GM12878 (cell line): ENCODE measurements around the gene SHPK. TPM values are rescaled to one million over a fixed set of nuclear protein-coding genes. Genes with fewer than 3 reads are reported as not detected.

Source experiments
- ASH2L ChIP-seq: fragments of 300-600, 200-600 bp; sonication (generic); IDR thresholded peaks from 2 replicates; pipeline ENCODE4 v1.6.1; 2017; ENCODE audit warnings: low read depth, mild to moderate bottlenecking, borderline replicate concordance
- BACH1 ChIP-seq: fragments of 450-650 bp; IDR thresholded peaks from 2 replicates; pipeline ENCODE4 v1.6.1; 2017; ENCODE audit warnings: mild to moderate bottlenecking, borderline replicate concordance
- BCL11A ChIP-seq: IDR thresholded peaks from 2 replicates; pipeline ENCODE4 v1.6.1; 2011; ENCODE audit warnings: low read depth, low read length
- CBFB ChIP-seq: IDR thresholded peaks from 2 replicates; pipeline ENCODE4 v1.6.1; 2016; ENCODE audit warnings: antibody characterized with exemption, low read depth
- CEBPB ChIP-seq, 2 experiments: fragments of 150-350 bp in 1 of 2; IDR thresholded peaks; 2 replicates each; pipeline ENCODE4 v1.6.1; 2012 to 2014; ENCODE audit warnings: low read depth in 2 of 2, low read length in 2 of 2, borderline replicate concordance in 1 of 2, inconsistent platforms in 1 of 2
- E2F4 ChIP-seq: IDR thresholded peaks from 2 replicates; pipeline ENCODE4 v1.6.1; 2012; ENCODE audit warnings: low read depth, low read length, improper control_type of control experiment
- ETV6 ChIP-seq, 2 experiments: fragments of 450-650 bp in 1 of 2; IDR thresholded peaks in 1 of 2; conservative IDR thresholded peaks in 1 of 2; 2 replicates each; pipeline ENCODE4 v1.6.1; 2014; ENCODE audit warnings: antibody characterized with exemption in 1 of 2, borderline replicate concordance in 1 of 2, low read depth in 1 of 2, mild to moderate bottlenecking in 1 of 2, moderate library complexity in 1 of 2
- HDAC2 ChIP-seq: fragments of 200-600 bp; sonication (generic); IDR thresholded peaks from 2 replicates; pipeline ENCODE4 v1.6.1; 2017
- JUNB ChIP-seq: IDR thresholded peaks from 2 replicates; pipeline ENCODE4 v1.6.1; 2016; ENCODE audit warnings: antibody characterized with exemption, mild to moderate bottlenecking
- JUND ChIP-seq: IDR thresholded peaks from 2 replicates; pipeline ENCODE4 v1.6.1; 2012; ENCODE audit warnings: low read depth, mild to moderate bottlenecking, low read length, improper control_type of control experiment, moderate library complexity
- KDM1A ChIP-seq: fragments of 200-600 bp; sonication (generic); IDR thresholded peaks from 2 replicates; pipeline ENCODE4 v1.6.1; 2016; ENCODE audit warnings: borderline replicate concordance
- MEF2B ChIP-seq: fragments of 450-650 bp; IDR thresholded peaks from 2 replicates; pipeline ENCODE4 v1.6.1; 2018; ENCODE audit warnings: mild to moderate bottlenecking, moderate library complexity; ENCODE audit not compliant: partially characterized antibody, poor library complexity, severe bottlenecking
- NFIC ChIP-seq: IDR thresholded peaks from 2 replicates; pipeline ENCODE4 v1.6.1; 2012; ENCODE audit warnings: low read depth, mild to moderate bottlenecking, inconsistent platforms, low read length, moderate library complexity
- NFYA ChIP-seq: IDR thresholded peaks from 2 replicates; pipeline ENCODE4 v1.6.1; 2011; ENCODE audit warnings: low read depth, mild to moderate bottlenecking, low read length, improper control_type of control experiment, borderline replicate concordance
- PKNOX1 ChIP-seq: fragments of 450-650 bp; IDR thresholded peaks from 2 replicates; pipeline ENCODE4 v1.6.1; 2016; ENCODE audit warnings: mild to moderate bottlenecking
- POLR2AphosphoS2 ChIP-seq: IDR thresholded peaks from 2 replicates; pipeline ENCODE4 v1.6.1; 2011; ENCODE audit warnings: low read depth, mild to moderate bottlenecking, low read length, improper control_type of control experiment, moderate library complexity
- SIX5 ChIP-seq: IDR thresholded peaks from 2 replicates; pipeline ENCODE4 v1.6.1; 2011; ENCODE audit warnings: mild to moderate bottlenecking, low read depth, low read length, moderate library complexity; ENCODE audit not compliant: severe bottlenecking
- SMAD1 ChIP-seq: fragments of 450-650 bp; IDR thresholded peaks from 2 replicates; pipeline ENCODE4 v1.6.1; 2018; ENCODE audit warnings: mild to moderate bottlenecking, low read depth; ENCODE audit not compliant: partially characterized antibody
- SMARCA5 ChIP-seq: fragments of 450-650 bp; IDR thresholded peaks from 2 replicates; pipeline ENCODE4 v1.6.1; 2017; ENCODE audit warnings: mild to moderate bottlenecking
- STAT1 ChIP-seq: fragments of 450-650 bp; conservative IDR thresholded peaks from 2 replicates; pipeline ENCODE4 v1.6.1; 2014; ENCODE audit warnings: antibody characterized with exemption, mild to moderate bottlenecking
- STAT3 ChIP-seq: IDR thresholded peaks from 2 replicates; pipeline ENCODE4 v1.6.1; 2011; ENCODE audit warnings: low read depth, low read length, improper control_type of control experiment
- TCF3 ChIP-seq: IDR thresholded peaks from 2 replicates; pipeline ENCODE4 v1.6.1; 2012; ENCODE audit warnings: low read depth, mild to moderate bottlenecking, low read length, borderline replicate concordance; ENCODE audit not compliant: insufficient read depth
- YY1 ChIP-seq: IDR thresholded peaks from 2 replicates; pipeline ENCODE4 v1.6.1; 2011; ENCODE audit warnings: low read depth, mild to moderate bottlenecking, low read length
- ZNF207 ChIP-seq: fragments of 450-650 bp; IDR thresholded peaks from 2 replicates; pipeline ENCODE4 v1.6.1; 2014; ENCODE audit warnings: antibody characterized with exemption, mild to moderate bottlenecking, borderline replicate concordance
- ZNF384 ChIP-seq: IDR thresholded peaks from 2 replicates; pipeline ENCODE4 v1.6.1; 2012; ENCODE audit warnings: low read depth, mild to moderate bottlenecking, low read length, improper control_type of control experiment, borderline replicate concordance
- polyA plus RNA-seq, 11 experiments: library from polyadenylated mRNA; depleted of rRNA in 4 of 11; unstranded in 6 of 11; stranded (reverse) in 5 of 11; fragments of >200 nt; fragmentation: Nextera tagmentation in 4 of 11; fragmentation: Illumina TruSeq in 1 of 11; extraction: Ambion mirVana in 4 of 11; extraction: Trizol in 1 of 11; gene quantifications; 1 replicate in 1 of 11; 2 replicates in 10 of 11; pipeline versions ENCODE4 v1.2.1 to v1.2.3, GENCODE V29; 2011 to 2016; ENCODE audit warnings: inconsistent platforms in 2 of 11, missing spikeins in 2 of 11, low read depth in 1 of 11
- total RNA-seq, 4 experiments: library from RNA; depleted of rRNA in 3 of 4; stranded (reverse); fragments of >200 nt in 3 of 4; fragmentation: Illumina TruSeq in 1 of 4; extraction: Trizol in 1 of 4; gene quantifications; 2 replicates each; pipeline versions ENCODE4 v1.2.1 to v1.2.3, GENCODE V29; 2013 to 2021
- TF ChIP-seq, protein P1 (sequence below): fragments of 450-650 bp; IDR thresholded peaks from 2 replicates; pipeline ENCODE4 v1.6.1; 2017; ENCODE audit warnings: borderline replicate concordance

The SHPK gene
- total and polyA plus RNA-seq, 10 of the 15 experiments (the other 5 are each of a cell fraction or from before 2014, with no cell fraction given) = 1.7 to 16.6 (median 12.9) TPM

GRCh38 chr17:3636154-3636907, at the start of gene SHPK, which contains the start of gene CTNS (continued):
- TF ChIP-seq CEBPB (IDR thresholded peaks at IDR 0.05; ENCODE audit: borderline replicate concordance in 1 of 2, low read depth in 2 of 2, low read length in 2 of 2) = no peak
- no peak for TF ChIP-seq TCF3
- TF ChIP-seq BACH1 = peak; percentile 30; the same call in 1 of the 2 replicates
- TF ChIP-seq ASH2L = no peak
- no peak for TF ChIP-seq NFIC
- TF ChIP-seq, protein P1, sequence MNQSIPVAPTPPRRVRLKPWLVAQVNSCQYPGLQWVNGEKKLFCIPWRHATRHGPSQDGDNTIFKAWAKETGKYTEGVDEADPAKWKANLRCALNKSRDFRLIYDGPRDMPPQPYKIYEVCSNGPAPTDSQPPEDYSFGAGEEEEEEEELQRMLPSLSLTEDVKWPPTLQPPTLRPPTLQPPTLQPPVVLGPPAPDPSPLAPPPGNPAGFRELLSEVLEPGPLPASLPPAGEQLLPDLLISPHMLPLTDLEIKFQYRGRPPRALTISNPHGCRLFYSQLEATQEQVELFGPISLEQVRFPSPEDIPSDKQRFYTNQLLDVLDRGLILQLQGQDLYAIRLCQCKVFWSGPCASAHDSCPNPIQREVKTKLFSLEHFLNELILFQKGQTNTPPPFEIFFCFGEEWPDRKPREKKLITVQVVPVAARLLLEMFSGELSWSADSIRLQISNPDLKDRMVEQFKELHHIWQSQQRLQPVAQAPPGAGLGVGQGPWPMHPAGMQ = no peak
- no peak for TF ChIP-seq SMARCA5
- no peak for TF ChIP-seq ETV6 (conservative IDR thresholded peaks at IDR 0.05 in 1 of 2, IDR thresholded peaks at IDR 0.05 in 1 of 2; ENCODE audit: borderline replicate concordance in 1 of 2, low read depth in 1 of 2)
- peak; percentile 89 for TF ChIP-seq YY1
- no peak for TF ChIP-seq NFYA
- TF ChIP-seq STAT3 = no peak
- TF ChIP-seq E2F4 = 0 out of 2 replicates have a peak, but pooled peaks have one; percentile 35
- 0 out of 2 replicates have a peak, but pooled peaks have one; percentile 47 for TF ChIP-seq STAT1
- 0 out of 2 replicates have a peak, but pooled peaks have one; percentile 68 for TF ChIP-seq HDAC2
- TF ChIP-seq KDM1A = no peak
- TF ChIP-seq JUNB = no peak
- 0 out of 2 replicates have a peak, but pooled peaks have one; percentile 42 for TF ChIP-seq POLR2AphosphoS2
- no peak for TF ChIP-seq CBFB
- no peak for TF ChIP-seq SMAD1
- TF ChIP-seq BCL11A = no peak
- TF ChIP-seq JUND = no peak
- TF ChIP-seq MEF2B = no peak
- peak; percentile 98 for TF ChIP-seq PKNOX1
- TF ChIP-seq ZNF384 = no peak
- peak; percentile 86 for TF ChIP-seq SIX5
- TF ChIP-seq ZNF207 = peak; percentile 90; the same call in 1 of the 2 replicates
